WI38 (cell line): ENCODE data around the gene BLOC1S1.
A peak's percentile ranks its signal among the peaks of the same experiment; 100 is the strongest.

Experiments used
- H3K4me3 ChIP-seq: 2 replicates; pipeline ENCODE4 v1.5.1; 2011; ENCODE audit warnings: low read depth, mild to moderate bottlenecking, control low read depth, low read length
- CTCF ChIP-seq: IDR thresholded peaks from 2 replicates; pipeline ENCODE4 v1.5.1; 2012; ENCODE audit warnings: low read depth, mild to moderate bottlenecking, control low read depth, low read length

BLOC1S1 gene

DNA sequence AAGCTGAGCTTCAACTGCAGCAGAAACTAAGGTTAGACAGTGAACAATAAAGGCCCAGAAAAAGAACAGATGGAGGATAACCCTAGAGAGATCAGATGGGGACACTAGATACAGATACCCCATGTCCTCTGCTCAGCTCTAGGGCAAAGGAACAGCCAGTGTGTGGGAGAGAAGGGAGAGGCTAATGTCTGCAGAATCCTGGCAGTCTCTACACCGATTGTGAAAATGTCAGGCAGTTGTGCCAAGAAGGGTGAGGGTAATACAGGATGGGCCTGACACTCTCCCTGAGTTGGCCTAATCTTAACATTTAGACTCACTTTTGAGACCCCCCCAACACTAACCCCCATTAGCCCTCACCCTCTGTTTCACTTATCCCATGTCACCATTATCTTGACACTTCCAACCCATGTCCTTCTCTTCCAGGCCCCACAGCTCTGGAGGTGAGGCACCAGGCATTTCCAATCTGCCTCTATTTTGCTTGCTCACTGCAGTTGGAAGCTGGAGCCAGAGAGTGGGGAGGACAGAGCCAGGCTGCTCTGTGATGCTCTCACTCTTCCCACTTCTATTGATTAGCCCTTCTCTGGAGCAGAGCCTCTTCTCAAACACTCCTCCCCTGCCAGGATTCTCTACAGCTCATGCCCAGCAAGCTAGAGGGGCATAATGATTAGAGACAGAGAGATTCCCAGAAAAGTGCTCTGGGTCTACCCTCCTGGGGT, 3.0 kb upstream of the BLOC1S1 start:
- TF ChIP-seq CTCF = no peak
- H3K4me3 ChIP-seq = no peak overlapping the region

GRCh38 chr12:55713721-55714120, 2.1 kb upstream of the BLOC1S1 start:
- no peak overlapping the region for H3K4me3 ChIP-seq
- no peak for TF ChIP-seq CTCF

DNA sequence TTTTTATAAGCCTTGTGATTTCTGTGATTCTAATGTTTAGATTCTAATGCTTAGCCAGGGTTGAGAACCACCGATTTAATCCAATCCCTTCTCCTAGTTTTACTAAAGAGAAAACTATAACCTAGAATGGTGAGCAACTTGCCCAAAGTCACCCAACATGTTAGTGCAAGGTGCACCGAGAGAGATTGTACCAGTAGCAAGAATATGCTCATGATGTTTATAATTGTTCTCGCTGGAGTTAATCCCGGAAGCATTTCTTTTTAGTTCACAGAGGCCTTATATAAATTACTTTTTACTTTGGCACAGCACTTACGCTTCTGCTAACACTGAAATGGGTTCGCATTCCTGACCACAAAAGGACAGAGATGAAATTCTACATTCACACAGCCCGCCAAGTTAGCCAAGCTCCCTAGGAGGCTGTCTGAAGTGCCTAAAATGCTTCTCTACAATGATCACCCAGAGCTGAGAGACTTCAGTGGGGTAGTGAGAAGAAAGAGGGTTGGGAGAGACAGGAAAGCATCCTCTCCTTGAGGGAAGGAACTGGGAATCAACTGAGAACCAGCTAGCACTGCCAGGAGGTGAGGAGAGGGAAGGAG, 579 bp upstream of the BLOC1S1 start:
- no peak for TF ChIP-seq CTCF
- peak overlapping the region; percentile 75 for H3K4me3 ChIP-seq

GRCh38 chr12:55716582-55716957, 724 bp downstream of the BLOC1S1 start:
- TF ChIP-seq CTCF = no peak
- H3K4me3 ChIP-seq = peak overlapping the region; percentile 75

DNA sequence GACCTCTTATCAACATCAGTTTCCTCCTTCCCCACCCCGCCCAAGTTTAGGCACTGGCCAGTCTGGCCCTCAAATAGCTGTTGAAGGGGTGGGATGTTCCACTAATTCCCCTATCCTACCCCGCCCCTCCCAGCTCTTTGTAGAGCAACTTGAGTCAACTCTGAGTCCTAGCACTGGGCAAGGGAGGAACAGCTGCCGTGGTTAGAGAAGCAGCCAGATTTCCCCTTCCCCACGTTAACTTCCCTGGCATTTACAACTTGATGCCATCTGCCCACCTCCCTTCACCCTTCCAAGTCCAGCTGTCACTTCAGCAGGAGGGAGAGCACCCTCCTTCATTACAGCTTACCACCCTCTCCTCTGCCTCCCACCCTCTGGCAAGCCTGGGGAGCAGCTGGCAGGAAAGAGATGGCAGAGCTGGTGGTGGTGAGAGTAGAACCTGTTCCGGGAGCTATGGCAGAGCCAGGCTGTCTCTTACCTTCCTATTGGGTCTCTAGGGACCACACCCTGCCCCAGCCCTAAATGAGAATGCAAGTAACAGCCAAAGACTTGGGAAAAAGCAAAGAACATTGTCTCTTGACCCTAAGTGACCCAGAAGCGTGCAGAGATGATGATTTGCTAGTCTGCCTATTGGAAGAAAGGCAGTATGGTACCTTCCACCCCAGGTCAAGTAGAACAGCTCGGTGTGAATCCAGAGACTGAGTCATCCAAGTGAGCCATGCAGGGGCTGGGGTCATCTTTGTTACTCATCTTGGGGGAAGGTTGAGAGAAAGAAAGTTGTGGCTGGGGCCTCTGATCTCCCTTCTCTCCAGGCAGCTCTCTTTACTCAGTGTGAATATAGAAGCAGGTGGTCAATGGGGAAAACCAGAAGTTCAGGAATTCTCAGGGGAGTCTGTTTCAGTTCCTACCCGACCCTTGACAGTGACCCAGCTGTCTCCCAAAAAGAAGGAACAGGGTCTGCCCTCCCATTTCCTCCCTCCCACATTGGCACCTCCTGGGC, 1.5 kb downstream of the BLOC1S1 start:
- TF ChIP-seq CTCF = no peak

GRCh38 chr12:55718015-55718414, 2.2 kb downstream of the BLOC1S1 start:
- H3K4me3 ChIP-seq = no peak overlapping the region
- no peak for TF ChIP-seq CTCF

More for the DNA sequence above, 1.5 kb downstream of the BLOC1S1 start:
- H3K4me3 ChIP-seq = peak overlapping the region; percentile 75
